GM12874 (cell line): Measurements from ENCODE around the gene CNTFR.

ENCODE experiments used
- CTCF ChIP-seq: IDR thresholded peaks from 2 replicates; pipeline ENCODE4 v1.5.1; 2011; ENCODE audit warnings: low read depth, mild to moderate bottlenecking, control low read depth, low read length, moderate library complexity; ENCODE audit not compliant: insufficient read depth

CNTFR gene

GRCh38 chr9:34591917-34592866 lies 2.7 kb upstream of the CNTFR start:
- no peak for TF ChIP-seq CTCF

GRCh38 chr9:34591248-34591916 lies 1.9 kb upstream of the CNTFR start:
- peak; percentile 98 for TF ChIP-seq CTCF

- TF ChIP-seq CTCF: no peak
These were observed 1.1 kb upstream of the CNTFR start for GRCh38 chr9:34590381-34591247.

- TF ChIP-seq CTCF: no peak
These were observed 571 bp downstream of the CNTFR start for GRCh38 chr9:34588671-34589635.

GRCh38 chr9:34587271-34587670 lies 2.3 kb downstream of the CNTFR start:
- TF ChIP-seq CTCF: no peak

GRCh38 chr9:34585946-34586669 lies 3.4 kb downstream of the CNTFR start:
- TF ChIP-seq CTCF: no peak
